Measurements from ENCODE around the gene CCDC141. TPM values are rescaled to one million over a fixed set of nuclear protein-coding genes. Genes with fewer than 3 reads are reported as not detected.
A peak's percentile ranks its signal among the peaks of the same experiment; 100 is the strongest.

Gene CCDC141
- total RNA-seq, 2 donors from 2014 or later = 118 to 142 TPM

GRCh38 chr2:178829981-178830380, 220.0 kb downstream of the CCDC141 start:
- H3K4me1 Mint-ChIP-seq = peaks cover 24% of the 10 kb centered on the region
- peaks cover 79% of the 10 kb centered on the region for H3K36me3 Mint-ChIP-seq (ENCODE audit: low read depth)
- Histone ChIP-seq H3K9me3 (ENCODE audit: control insufficient read depth, low read length) (peaks cover 5% of the 10 kb centered on the region), H3K4me3 (ENCODE audit: low read length) (no peak overlapping the region), H3K27ac (ENCODE audit: low read depth, low read length) (no peak overlapping the region), H3K36me3 (ENCODE audit: control insufficient read depth, insufficient read depth, low read length) (peaks cover 88% of the 10 kb centered on the region), H3K9ac (ENCODE audit: extremely low read depth, low read length, poor library complexity, severe bottlenecking) (no peak overlapping the region), H3K27me3 (ENCODE audit: control insufficient read depth, insufficient read depth, low read length, poor library complexity, severe bottlenecking) (no peaks in the 10 kb centered on the region), H3K4me1 (ENCODE audit: control insufficient read depth, insufficient read depth, low read length) (peaks cover 7% of the 10 kb centered on the region)
- TF ChIP-seq CTCF (conservative IDR thresholded peaks at IDR 0.05) = no peak
- H3K4me3 Mint-ChIP-seq = peak overlapping the region; percentile 22
- H3K27me3 Mint-ChIP-seq (ENCODE audit: insufficient read depth) = no peaks in the 10 kb centered on the region
- no peak for DNase-seq
- WGBS, 2 experiments (ENCODE audit: insufficient coverage in 1 of 2, insufficient read length in 1 of 2) = 87 to 100% methylated on average over 1 to 3 of the region's 3 CpGs
- H3K27ac Mint-ChIP-seq = peak overlapping the region; percentile 67
- no peaks in the 10 kb centered on the region for H3K9me3 Mint-ChIP-seq

- WGBS, 2 experiments (ENCODE audit: insufficient coverage in 1 of 2, insufficient read length in 1 of 2) = 90 to 94% methylated on average over 2 to 3 of the region's 3 CpGs
- TF ChIP-seq CTCF (conservative IDR thresholded peaks at IDR 0.05) = no peak
Observed at GRCh38 chr2:178829299-178829960, 220.5 kb downstream of the CCDC141 start.

GRCh38 chr2:178828486-178828881, 221.5 kb downstream of the CCDC141 start:
- H3K9me3 ChIP-seq (ENCODE audit: control insufficient read depth, low read length) = peaks cover 5% of the 10 kb centered on the region
- H3K36me3 ChIP-seq (ENCODE audit: control insufficient read depth, insufficient read depth, low read length) = peaks cover 83% of the 10 kb centered on the region
- Mint-ChIP-seq H3K4me1 (peaks cover 24% of the 10 kb centered on the region), H3K9me3 (no peaks in the 10 kb centered on the region), H3K4me3 (no peak overlapping the region), H3K36me3 (ENCODE audit: low read depth) (peaks cover 72% of the 10 kb centered on the region), H3K27ac (no peak overlapping the region), H3K27me3 (ENCODE audit: insufficient read depth) (no peaks in the 10 kb centered on the region)
- H3K4me1 ChIP-seq (ENCODE audit: control insufficient read depth, insufficient read depth, low read length) = peaks cover 7% of the 10 kb centered on the region
- no peaks in the 10 kb centered on the region for H3K27me3 ChIP-seq (ENCODE audit: control insufficient read depth, insufficient read depth, low read length, poor library complexity, severe bottlenecking)
- no peak overlapping the region for H3K9ac ChIP-seq (ENCODE audit: extremely low read depth, low read length, poor library complexity, severe bottlenecking)
- DNase-seq = no peak
- no peak overlapping the region for H3K27ac ChIP-seq (ENCODE audit: low read depth, low read length)
- no peak for TF ChIP-seq CTCF (conservative IDR thresholded peaks at IDR 0.05)
- H3K4me3 ChIP-seq (ENCODE audit: low read length) = no peak overlapping the region
- 95 to 100% methylated on average over 1 to 4 of the region's 4 CpGs for whole genome bisulfite sequencing, 2 experiments (ENCODE audit: insufficient coverage in 1 of 2, insufficient read length in 1 of 2)

More at GRCh38 chr2:178829299-178829960, 220.5 kb downstream of the CCDC141 start:
- Histone ChIP-seq H3K9ac (ENCODE audit: extremely low read depth, low read length, poor library complexity, severe bottlenecking) (no peak overlapping the region), H3K27me3 (ENCODE audit: control insufficient read depth, insufficient read depth, low read length, poor library complexity, severe bottlenecking) (no peaks in the 10 kb centered on the region), H3K27ac (ENCODE audit: low read depth, low read length) (no peak overlapping the region), H3K4me3 (ENCODE audit: low read length) (no peak overlapping the region), H3K36me3 (ENCODE audit: control insufficient read depth, insufficient read depth, low read length) (peaks cover 83% of the 10 kb centered on the region), H3K9me3 (ENCODE audit: control insufficient read depth, low read length) (peaks cover 5% of the 10 kb centered on the region), H3K4me1 (ENCODE audit: control insufficient read depth, insufficient read depth, low read length) (peaks cover 7% of the 10 kb centered on the region)
- Mint-ChIP-seq H3K4me1 (peaks cover 24% of the 10 kb centered on the region), H3K36me3 (ENCODE audit: low read depth) (peaks cover 74% of the 10 kb centered on the region), H3K27me3 (ENCODE audit: insufficient read depth) (no peaks in the 10 kb centered on the region), H3K4me3 (no peak overlapping the region), H3K27ac (no peak overlapping the region), H3K9me3 (no peaks in the 10 kb centered on the region)
- no peak for DNase-seq
